LNCaP clone FGC (cell line): Measurements from ENCODE around the gene TMEM131.
"Not testable (repeated sequence)": the region's sequence is repeated elsewhere in the genome, so short reads cannot be mapped to it uniquely, and the experiment has no call there.

Source experiments
- DNase-seq: peaks from one replicate; pipeline ENCODE4 v3.0.0-alpha.2; 2011; ENCODE audit warnings: low read depth
- H3K4me3 ChIP-seq: 2 replicates; pipeline ENCODE4 v1.5.1; 2011; ENCODE audit warnings: mild to moderate bottlenecking, low read depth, low read length, control low read depth
- CTCF ChIP-seq: IDR thresholded peaks from 2 replicates; pipeline ENCODE4 v1.5.1; 2012; ENCODE audit warnings: mild to moderate bottlenecking; ENCODE audit not compliant: control insufficient read depth, insufficient read depth; ENCODE audit errors: extremely low read depth

The TMEM131 gene

GRCh38 chr2:97845818-97846217 is 149.9 kb downstream of the TMEM131 start:
- TF ChIP-seq CTCF = no peak
- DNase-seq = no peak

GRCh38 chr2:97845133-97845532 is 150.6 kb downstream of the TMEM131 start:
- no peak for TF ChIP-seq CTCF
- H3K4me3 ChIP-seq = no peak overlapping the region
- DNase-seq = no peak

More at GRCh38 chr2:97845818-97846217, 149.9 kb downstream of the TMEM131 start:
- no peak overlapping the region for H3K4me3 ChIP-seq

GRCh38 chr2:97844311-97844859 is 151.4 kb downstream of the TMEM131 start:
- DNase-seq = peak; percentile 33
- no peak overlapping the region for H3K4me3 ChIP-seq
- TF ChIP-seq CTCF = no peak

GRCh38 chr2:97840198-97840597 is 155.6 kb downstream of the TMEM131 start:
- no peak for TF ChIP-seq CTCF

GRCh38 chr2:97834610-97835009 is 161.1 kb downstream of the TMEM131 start:
- DNase-seq = no peak
- H3K4me3 ChIP-seq = no peak overlapping the region
- no peak for TF ChIP-seq CTCF

More at GRCh38 chr2:97840198-97840597, 155.6 kb downstream of the TMEM131 start:
- no peak for DNase-seq
- no peak overlapping the region for H3K4me3 ChIP-seq

GRCh38 chr2:97831121-97831520 is 164.6 kb downstream of the TMEM131 start:
- DNase-seq = no peak
- no peak overlapping the region for H3K4me3 ChIP-seq
- TF ChIP-seq CTCF = no peak

GRCh38 chr2:97829255-97829654 is 166.5 kb downstream of the TMEM131 start:
- DNase-seq, H3K4me3 ChIP-seq: not testable (repeated sequence)

- not testable (repeated sequence) for DNase-seq, H3K4me3 ChIP-seq
These were observed 168.7 kb downstream of the TMEM131 start for GRCh38 chr2:97827013-97827412.

GRCh38 chr2:97826266-97826847 is 169.4 kb downstream of the TMEM131 start:
- H3K4me3 ChIP-seq, DNase-seq: not testable (repeated sequence)

- not testable (repeated sequence) for H3K4me3 ChIP-seq, DNase-seq
These were observed 171.7 kb downstream of the TMEM131 start for GRCh38 chr2:97824011-97824410.

- H3K4me3 ChIP-seq, DNase-seq: not testable (repeated sequence)
These were observed 173.9 kb downstream of the TMEM131 start for GRCh38 chr2:97821862-97822261.
